ENCODE results near the gene CHST3.
A peak's percentile ranks its signal among the peaks of the same experiment; 100 is the strongest.

GRCh38 chr10:71978476-71978875 is 14.3 kb downstream of the CHST3 start:
- TF ChIP-seq, protein P1, sequence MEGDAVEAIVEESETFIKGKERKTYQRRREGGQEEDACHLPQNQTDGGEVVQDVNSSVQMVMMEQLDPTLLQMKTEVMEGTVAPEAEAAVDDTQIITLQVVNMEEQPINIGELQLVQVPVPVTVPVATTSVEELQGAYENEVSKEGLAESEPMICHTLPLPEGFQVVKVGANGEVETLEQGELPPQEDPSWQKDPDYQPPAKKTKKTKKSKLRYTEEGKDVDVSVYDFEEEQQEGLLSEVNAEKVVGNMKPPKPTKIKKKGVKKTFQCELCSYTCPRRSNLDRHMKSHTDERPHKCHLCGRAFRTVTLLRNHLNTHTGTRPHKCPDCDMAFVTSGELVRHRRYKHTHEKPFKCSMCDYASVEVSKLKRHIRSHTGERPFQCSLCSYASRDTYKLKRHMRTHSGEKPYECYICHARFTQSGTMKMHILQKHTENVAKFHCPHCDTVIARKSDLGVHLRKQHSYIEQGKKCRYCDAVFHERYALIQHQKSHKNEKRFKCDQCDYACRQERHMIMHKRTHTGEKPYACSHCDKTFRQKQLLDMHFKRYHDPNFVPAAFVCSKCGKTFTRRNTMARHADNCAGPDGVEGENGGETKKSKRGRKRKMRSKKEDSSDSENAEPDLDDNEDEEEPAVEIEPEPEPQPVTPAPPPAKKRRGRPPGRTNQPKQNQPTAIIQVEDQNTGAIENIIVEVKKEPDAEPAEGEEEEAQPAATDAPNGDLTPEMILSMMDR (IDR thresholded peaks at IDR 0.05): peak in 1 of 12 donors; percentile 17
- TF ChIP-seq POLR2A (IDR thresholded peaks at IDR 0.05): no peak

Measured in heart left ventricle (tissue), 13 donors.